Hepatocyte (in vitro differentiated cells): ENCODE measurements around the gene MAD1L1.

Experiments
- EZH2 ChIP-seq: fragments of 200-600 bp; sonication (generic); IDR thresholded peaks from 2 replicates; pipeline ENCODE4 v1.6.1; 2016; ENCODE audit warnings: antibody characterized with exemption, mild to moderate bottlenecking, borderline replicate concordance
- EZH2phosphoT487 ChIP-seq: fragments of 200-600 bp; sonication (generic); IDR thresholded peaks from one replicate; pipeline ENCODE4 v1.6.1; 2018; ENCODE audit warnings: antibody characterized with exemption, mild to moderate bottlenecking, low read depth, moderate library complexity; ENCODE audit not compliant: unreplicated experiment, severe bottlenecking
- TF ChIP-seq, protein P1 (sequence below): fragments of 200-600 bp; sonication (generic); IDR thresholded peaks from 2 replicates; pipeline ENCODE4 v1.5.1; 2016; ENCODE audit warnings: antibody characterized with exemption, mild to moderate bottlenecking; ENCODE audit not compliant: poor library complexity

DNA sequence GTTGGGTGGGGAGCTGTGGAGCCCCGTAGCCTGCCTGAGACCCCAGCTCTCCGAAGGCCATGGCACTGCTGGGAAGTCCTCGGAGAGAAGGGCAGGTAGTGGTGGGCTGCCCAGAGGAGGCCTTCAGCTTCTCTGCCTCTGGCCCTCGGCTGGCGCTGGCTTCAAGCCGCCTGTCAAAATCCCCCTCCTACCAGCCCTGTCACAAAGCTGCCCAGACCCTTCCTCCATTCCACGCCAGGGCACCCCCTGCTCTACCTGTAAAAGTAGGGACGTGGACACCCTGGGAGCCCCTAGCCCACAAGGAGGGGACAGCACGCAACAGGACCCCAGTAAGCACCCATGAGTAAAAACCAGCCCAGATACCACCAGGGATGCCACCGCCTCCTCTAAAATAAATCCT is 31.6 kb downstream of the MAD1L1 start:
- TF ChIP-seq, protein P1, sequence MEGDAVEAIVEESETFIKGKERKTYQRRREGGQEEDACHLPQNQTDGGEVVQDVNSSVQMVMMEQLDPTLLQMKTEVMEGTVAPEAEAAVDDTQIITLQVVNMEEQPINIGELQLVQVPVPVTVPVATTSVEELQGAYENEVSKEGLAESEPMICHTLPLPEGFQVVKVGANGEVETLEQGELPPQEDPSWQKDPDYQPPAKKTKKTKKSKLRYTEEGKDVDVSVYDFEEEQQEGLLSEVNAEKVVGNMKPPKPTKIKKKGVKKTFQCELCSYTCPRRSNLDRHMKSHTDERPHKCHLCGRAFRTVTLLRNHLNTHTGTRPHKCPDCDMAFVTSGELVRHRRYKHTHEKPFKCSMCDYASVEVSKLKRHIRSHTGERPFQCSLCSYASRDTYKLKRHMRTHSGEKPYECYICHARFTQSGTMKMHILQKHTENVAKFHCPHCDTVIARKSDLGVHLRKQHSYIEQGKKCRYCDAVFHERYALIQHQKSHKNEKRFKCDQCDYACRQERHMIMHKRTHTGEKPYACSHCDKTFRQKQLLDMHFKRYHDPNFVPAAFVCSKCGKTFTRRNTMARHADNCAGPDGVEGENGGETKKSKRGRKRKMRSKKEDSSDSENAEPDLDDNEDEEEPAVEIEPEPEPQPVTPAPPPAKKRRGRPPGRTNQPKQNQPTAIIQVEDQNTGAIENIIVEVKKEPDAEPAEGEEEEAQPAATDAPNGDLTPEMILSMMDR: no peak
- TF ChIP-seq EZH2 (no peak), EZH2phosphoT487 (no peak)
